ENCODE data around the gene UPK2.
"Not testable (repeated sequence)": the region's sequence is repeated elsewhere in the genome, so short reads cannot be mapped to it uniquely, and the experiment has no call there.

UPK2 gene

DNA sequence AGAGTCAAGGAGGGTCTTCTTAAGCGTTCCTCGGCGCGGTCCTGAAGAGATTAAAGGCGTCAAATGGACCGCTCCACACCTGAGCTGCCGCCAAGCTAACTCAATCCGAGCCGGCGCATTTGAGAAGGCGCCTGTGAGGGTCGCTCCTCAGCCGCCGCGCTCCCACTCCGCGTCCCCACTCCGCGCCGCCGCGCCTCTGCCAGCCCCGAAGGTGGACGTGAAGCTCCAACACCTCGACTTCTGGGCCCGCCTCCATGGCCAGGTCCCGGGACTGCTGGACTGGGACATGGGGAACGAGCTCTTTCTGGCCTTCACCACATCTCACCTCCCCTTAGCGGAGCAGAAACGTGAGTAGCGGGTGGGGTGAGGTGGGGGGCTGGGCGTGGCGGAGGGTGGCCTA, 15.5 kb downstream of the UPK2 start, which contains the start of gene FOXR1:
TSS of gene FOXR1 (plus strand) at position 116 of the 400 bp plus-strand sequence. CDS start at position 287, 171 bp downstream.
- Histone ChIP-seq H3K9me3 (ENCODE audit: control insufficient read depth, low read length) (no peaks in the 10 kb centered on the region), H3K36me3 (ENCODE audit: control insufficient read depth, insufficient read depth, low read length) (no peaks in the 10 kb centered on the region), H3K4me3 (ENCODE audit: insufficient read depth, low read depth, low read length) (no peak within 1 kb of the TSS), H3K4me1 (ENCODE audit: control insufficient read depth, insufficient read depth, low read length) (no peaks in the 10 kb centered on the region), H3K27me3 (ENCODE audit: control insufficient read depth, insufficient read depth, low read length, poor library complexity, severe bottlenecking) (no peaks in the 10 kb centered on the region), H3K27ac (ENCODE audit: insufficient read depth, low read depth, low read length, poor library complexity, severe bottlenecking) (no peak within 1 kb of the TSS)
- 93 to 96% methylated on average over 33 of the region's 33 CpGs for WGBS, 2 experiments

DNA sequence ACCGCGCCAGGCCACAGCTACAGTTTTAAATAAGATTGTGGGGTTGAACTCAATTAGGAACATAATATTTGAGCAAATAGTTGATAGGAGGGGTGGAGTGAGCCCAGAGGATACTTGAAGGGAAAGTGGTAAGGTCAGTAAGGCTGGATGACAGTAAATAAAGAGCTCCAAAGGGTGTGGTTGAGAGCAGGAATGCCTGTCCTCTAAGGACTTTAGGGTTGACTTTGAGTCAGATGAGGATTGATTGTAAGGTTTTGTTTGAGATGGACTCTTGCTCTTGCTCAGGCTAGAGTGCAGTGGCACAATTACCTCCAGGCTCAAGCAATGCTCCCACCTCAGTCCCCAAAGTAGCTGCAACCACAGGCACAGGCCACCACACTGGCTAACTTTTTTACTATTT, 17.9 kb downstream of the UPK2 start:
- Histone ChIP-seq H3K4me1 (ENCODE audit: control insufficient read depth, insufficient read depth, low read length) (peaks cover 4% of the 10 kb centered on the region), H3K4me3 (ENCODE audit: insufficient read depth, low read depth, low read length) (no peak overlapping the region), H3K36me3 (ENCODE audit: control insufficient read depth, insufficient read depth, low read length) (no peaks in the 10 kb centered on the region), H3K9me3 (ENCODE audit: control insufficient read depth, low read length) (no peaks in the 10 kb centered on the region), H3K27ac (ENCODE audit: insufficient read depth, low read depth, low read length, poor library complexity, severe bottlenecking) (no peak overlapping the region), H3K27me3 (ENCODE audit: control insufficient read depth, insufficient read depth, low read length, poor library complexity, severe bottlenecking) (no peaks in the 10 kb centered on the region)
- WGBS, 2 experiments, result 87 to 96% methylated on average over 2 of the region's 2 CpGs

DNA sequence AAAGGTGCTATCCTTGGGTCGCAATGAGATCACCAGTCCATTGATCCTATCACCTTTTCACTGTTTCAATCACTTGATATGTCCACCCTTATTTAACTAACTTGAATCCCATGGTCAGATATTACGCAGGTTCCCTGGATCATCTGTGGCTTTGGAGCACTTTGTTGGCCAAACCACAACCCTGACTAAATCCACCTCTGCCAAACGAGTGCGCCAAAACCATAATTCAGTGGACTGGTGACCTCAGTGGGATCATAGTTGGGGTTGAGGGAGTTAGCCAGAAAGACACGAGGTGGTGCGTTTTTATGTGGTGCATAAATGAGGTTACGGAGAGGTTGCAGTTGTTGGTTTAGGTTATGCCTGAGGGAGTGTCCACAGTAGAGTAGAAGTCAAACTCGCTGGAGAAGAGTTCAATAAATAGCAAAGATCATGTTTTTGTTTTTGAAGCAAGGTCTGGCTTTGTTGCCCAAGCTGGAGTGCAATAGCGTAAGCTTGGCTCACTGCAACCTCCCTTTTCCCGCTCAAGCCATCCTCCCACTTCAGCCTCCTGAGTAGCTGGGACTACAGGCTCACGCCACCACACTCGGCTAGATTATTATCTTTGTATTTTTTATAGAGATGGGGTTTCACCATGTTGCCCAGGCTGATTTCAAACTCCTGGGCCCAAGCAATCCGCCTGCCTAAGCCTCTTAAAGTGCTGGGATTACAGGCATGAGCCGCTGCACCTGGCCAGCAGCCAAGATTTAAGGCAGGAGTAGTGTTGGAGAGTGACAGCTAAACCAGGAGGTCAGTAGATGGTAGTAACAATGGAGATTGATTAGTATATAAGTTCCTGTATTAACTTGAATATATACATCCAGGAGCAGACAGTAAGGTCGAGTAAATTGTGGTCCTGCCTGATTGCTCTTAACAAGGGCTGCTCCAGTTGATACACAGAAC, 19.9 kb downstream of the UPK2 start:
- 93% methylated on average over 15 of the region's 15 CpGs for WGBS, 2 experiments
- Histone ChIP-seq H3K4me1 (ENCODE audit: control insufficient read depth, insufficient read depth, low read length) (peaks cover 13% of the 10 kb centered on the region), H3K27ac (ENCODE audit: insufficient read depth, low read depth, low read length, poor library complexity, severe bottlenecking) (no peak overlapping the region), H3K9me3 (ENCODE audit: control insufficient read depth, low read length) (no peaks in the 10 kb centered on the region), H3K36me3 (ENCODE audit: control insufficient read depth, insufficient read depth, low read length) (no peaks in the 10 kb centered on the region), H3K4me3 (ENCODE audit: insufficient read depth, low read depth, low read length) (no peak overlapping the region), H3K27me3 (ENCODE audit: control insufficient read depth, insufficient read depth, low read length, poor library complexity, severe bottlenecking) (no peaks in the 10 kb centered on the region)

DNA sequence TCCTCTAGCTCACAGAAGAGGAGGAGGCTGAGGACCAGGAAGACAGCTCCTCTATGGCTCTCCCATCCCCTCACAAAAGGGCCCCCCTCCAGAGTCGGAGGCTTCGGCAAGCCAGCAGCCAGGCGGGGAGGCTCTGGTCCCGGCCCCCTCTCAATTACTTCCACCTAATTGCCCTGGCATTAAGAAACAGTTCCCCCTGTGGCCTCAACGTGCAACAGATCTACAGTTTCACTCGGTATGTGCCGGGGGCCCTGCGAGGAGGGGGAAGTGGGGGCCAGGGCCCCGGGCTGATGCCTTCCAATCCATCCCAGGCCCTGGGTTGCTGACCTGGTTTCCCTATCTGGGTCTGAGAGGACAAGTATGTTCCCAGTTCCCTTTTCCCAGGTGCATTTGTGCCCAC, 23.3 kb downstream of the UPK2 start:
- 22 to 29% methylated on average over 9 of the region's 9 CpGs for WGBS, 2 experiments
- H3K27ac ChIP-seq (ENCODE audit: insufficient read depth, low read depth, low read length, poor library complexity, severe bottlenecking), result no peak overlapping the region
- no peaks in the 10 kb centered on the region for H3K27me3 ChIP-seq (ENCODE audit: control insufficient read depth, insufficient read depth, low read length, poor library complexity, severe bottlenecking)
- no peaks in the 10 kb centered on the region for H3K36me3 ChIP-seq (ENCODE audit: control insufficient read depth, insufficient read depth, low read length)
- peak overlapping the region; percentile 4 for H3K4me3 ChIP-seq (ENCODE audit: insufficient read depth, low read depth, low read length)
- H3K9me3 ChIP-seq (ENCODE audit: control insufficient read depth, low read length), result no peaks in the 10 kb centered on the region
- H3K4me1 ChIP-seq (ENCODE audit: control insufficient read depth, insufficient read depth, low read length), result peaks cover 13% of the 10 kb centered on the region

DNA sequence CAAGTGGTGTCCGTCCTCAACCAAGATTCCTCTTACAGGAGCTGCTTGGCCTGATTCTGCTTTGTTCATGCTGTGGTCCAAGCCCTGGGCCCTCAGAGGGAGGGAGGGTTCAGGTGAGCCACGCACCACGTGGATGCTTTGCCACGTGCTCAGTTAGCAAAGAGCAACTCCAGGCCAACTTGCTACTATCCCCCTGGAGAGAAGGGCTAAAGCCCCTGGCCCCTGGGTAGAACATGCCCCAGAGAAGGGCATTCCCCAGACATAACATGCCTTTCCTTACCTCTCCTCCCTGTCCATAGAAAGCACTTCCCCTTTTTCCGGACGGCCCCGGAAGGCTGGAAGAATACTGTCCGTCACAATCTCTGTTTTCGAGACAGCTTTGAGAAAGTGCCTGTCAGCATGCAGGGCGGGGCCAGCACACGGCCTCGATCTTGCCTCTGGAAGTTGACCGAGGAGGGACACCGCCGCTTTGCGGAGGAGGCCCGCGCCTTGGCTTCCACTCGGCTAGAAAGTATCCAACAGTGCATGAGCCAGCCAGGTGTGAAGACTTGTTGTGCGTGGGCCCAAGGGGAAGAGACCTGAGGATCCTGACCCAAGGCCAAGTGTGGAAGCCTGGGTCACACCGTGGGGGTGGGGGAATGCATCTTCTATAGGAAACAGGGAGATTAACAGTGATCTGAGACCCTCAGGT, 24.2 kb downstream of the UPK2 start:
- Histone ChIP-seq H3K9me3 (ENCODE audit: control insufficient read depth, low read length) (no peaks in the 10 kb centered on the region), H3K4me1 (ENCODE audit: control insufficient read depth, insufficient read depth, low read length) (peaks cover 13% of the 10 kb centered on the region), H3K4me3 (ENCODE audit: insufficient read depth, low read depth, low read length) (no peak overlapping the region), H3K27ac (ENCODE audit: insufficient read depth, low read depth, low read length, poor library complexity, severe bottlenecking) (no peak overlapping the region), H3K27me3 (ENCODE audit: control insufficient read depth, insufficient read depth, low read length, poor library complexity, severe bottlenecking) (no peaks in the 10 kb centered on the region), H3K36me3 (ENCODE audit: control insufficient read depth, insufficient read depth, low read length) (no peaks in the 10 kb centered on the region)
- WGBS, 2 experiments, result 68 to 70% methylated on average over 21 of the region's 21 CpGs

DNA sequence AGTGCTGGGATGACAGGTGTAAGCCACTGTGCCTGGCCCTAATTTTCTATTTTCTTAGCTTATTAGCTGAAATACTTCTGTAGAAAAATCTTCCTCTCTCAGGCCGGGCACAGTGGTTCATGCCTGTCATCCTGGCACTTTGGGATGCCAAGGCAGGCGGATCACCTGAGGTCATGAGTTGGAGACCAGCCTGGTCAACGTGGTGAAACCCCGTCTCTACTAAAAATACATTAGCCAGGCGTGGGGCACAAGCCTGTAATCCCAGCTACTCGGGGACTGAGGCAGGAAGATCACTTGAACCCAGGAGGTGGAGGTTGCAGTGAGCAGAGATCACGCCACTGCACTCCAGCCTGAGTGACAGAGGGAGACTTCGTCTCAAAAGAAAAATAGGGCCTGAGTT, 28.2 kb downstream of the UPK2 start:
- H3K4me1 ChIP-seq (ENCODE audit: control insufficient read depth, insufficient read depth, low read length); H3K27me3 ChIP-seq (ENCODE audit: control insufficient read depth, insufficient read depth, low read length, poor library complexity, severe bottlenecking); H3K36me3 ChIP-seq (ENCODE audit: control insufficient read depth, insufficient read depth, low read length); H3K27ac ChIP-seq (ENCODE audit: insufficient read depth, low read depth, low read length, poor library complexity, severe bottlenecking); H3K9me3 ChIP-seq (ENCODE audit: control insufficient read depth, low read length); H3K4me3 ChIP-seq (ENCODE audit: insufficient read depth, low read depth, low read length): not testable (repeated sequence)
- 88% methylated on average over 8 of the region's 8 CpGs for WGBS, 2 experiments

DNA sequence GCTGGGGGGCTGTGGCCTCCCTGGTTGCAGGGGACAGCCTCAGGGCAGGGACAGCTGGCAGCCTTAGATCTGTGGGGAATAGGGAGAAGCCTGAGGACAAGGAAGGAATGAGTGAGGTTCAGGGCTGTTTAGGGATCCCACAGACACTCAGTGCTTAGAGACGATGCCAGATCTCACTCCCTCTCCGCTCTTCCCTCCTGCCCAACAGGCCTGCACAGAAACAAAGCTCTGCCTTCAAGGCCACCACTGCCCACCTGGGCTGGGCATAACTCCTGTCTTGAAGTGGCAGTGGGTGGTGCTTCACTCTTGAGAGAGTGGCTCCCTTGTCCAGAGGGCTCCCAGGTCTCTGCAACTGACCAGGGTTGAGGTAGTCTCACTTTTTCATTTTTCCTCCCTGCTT, 28.7 kb downstream of the UPK2 start:
- 89 to 91% methylated on average over 2 of the region's 2 CpGs for WGBS, 2 experiments
- Histone ChIP-seq H3K27ac (ENCODE audit: insufficient read depth, low read depth, low read length, poor library complexity, severe bottlenecking) (no peak overlapping the region), H3K9me3 (ENCODE audit: control insufficient read depth, low read length) (no peaks in the 10 kb centered on the region), H3K27me3 (ENCODE audit: control insufficient read depth, insufficient read depth, low read length, poor library complexity, severe bottlenecking) (no peaks in the 10 kb centered on the region), H3K36me3 (ENCODE audit: control insufficient read depth, insufficient read depth, low read length) (no peaks in the 10 kb centered on the region), H3K4me3 (ENCODE audit: insufficient read depth, low read depth, low read length) (no peak overlapping the region), H3K4me1 (ENCODE audit: control insufficient read depth, insufficient read depth, low read length) (peaks cover under 1% of the 10 kb centered on the region)

DNA sequence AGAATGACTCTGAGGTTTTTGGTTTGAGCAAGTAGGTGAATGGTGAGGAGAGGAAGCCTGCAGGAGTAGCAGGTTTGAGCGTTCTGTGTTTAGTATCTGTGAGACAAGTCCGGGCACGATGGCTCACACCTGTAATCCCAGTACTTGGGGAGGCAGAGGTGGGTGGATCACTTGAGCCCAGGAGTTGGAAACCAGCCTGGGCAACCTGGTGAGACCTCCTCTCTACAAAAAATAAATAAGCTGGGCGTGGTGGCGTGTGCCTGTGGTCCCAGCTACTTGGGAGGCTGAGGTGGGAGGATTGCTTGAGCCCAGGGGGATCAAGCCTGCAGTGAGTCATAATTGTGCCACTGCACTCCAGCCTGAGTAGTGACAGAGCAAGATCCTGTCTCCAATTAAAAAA, 32.2 kb downstream of the UPK2 start:
- H3K27ac ChIP-seq (ENCODE audit: insufficient read depth, low read depth, low read length, poor library complexity, severe bottlenecking), result no peak overlapping the region
- no peaks in the 10 kb centered on the region for H3K9me3 ChIP-seq (ENCODE audit: control insufficient read depth, low read length)
- H3K36me3 ChIP-seq (ENCODE audit: control insufficient read depth, insufficient read depth, low read length), result no peaks in the 10 kb centered on the region
- H3K27me3 ChIP-seq (ENCODE audit: control insufficient read depth, insufficient read depth, low read length, poor library complexity, severe bottlenecking), result no peaks in the 10 kb centered on the region
- 91 to 96% methylated on average over 5 of the region's 5 CpGs for WGBS, 2 experiments
- no peak overlapping the region for H3K4me3 ChIP-seq (ENCODE audit: insufficient read depth, low read depth, low read length)
- no peaks in the 10 kb centered on the region for H3K4me1 ChIP-seq (ENCODE audit: control insufficient read depth, insufficient read depth, low read length)

DNA sequence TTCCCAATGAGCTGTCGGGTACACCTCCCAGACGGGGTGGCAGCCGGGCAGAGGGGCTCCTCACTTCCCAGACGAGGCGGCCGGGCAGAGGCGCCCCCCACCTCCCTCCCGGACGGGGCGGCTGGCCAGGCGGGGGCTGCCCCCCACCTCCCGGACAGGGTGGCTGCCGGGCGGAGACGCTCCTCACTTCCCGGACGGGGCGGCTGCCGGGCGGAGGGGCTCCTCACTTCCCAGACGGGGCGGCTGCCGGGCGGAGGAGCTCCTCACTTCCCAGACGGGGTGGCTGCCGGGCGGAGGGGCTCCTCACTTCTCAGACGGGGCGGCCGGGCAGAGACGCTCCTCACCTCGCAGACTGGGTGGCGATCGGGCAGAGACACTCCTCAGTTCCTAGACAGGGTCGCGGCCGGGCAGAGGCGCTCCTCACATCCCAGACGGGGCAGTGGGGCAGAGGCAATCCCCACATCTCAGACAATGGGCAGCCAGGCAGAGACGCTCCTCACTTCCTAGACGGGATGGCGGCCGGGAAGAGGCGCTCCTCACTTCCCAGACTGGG, 35.5 kb downstream of the UPK2 start:
- not testable (repeated sequence) for H3K4me1 ChIP-seq (ENCODE audit: control insufficient read depth, insufficient read depth, low read length); H3K4me3 ChIP-seq (ENCODE audit: insufficient read depth, low read depth, low read length); H3K36me3 ChIP-seq (ENCODE audit: control insufficient read depth, insufficient read depth, low read length); H3K9me3 ChIP-seq (ENCODE audit: control insufficient read depth, low read length); H3K27me3 ChIP-seq (ENCODE audit: control insufficient read depth, insufficient read depth, low read length, poor library complexity, severe bottlenecking); H3K27ac ChIP-seq (ENCODE audit: insufficient read depth, low read depth, low read length, poor library complexity, severe bottlenecking)
- WGBS, 2 experiments, result 94 to 95% methylated on average over 42 to 44 of the region's 44 CpGs

DNA sequence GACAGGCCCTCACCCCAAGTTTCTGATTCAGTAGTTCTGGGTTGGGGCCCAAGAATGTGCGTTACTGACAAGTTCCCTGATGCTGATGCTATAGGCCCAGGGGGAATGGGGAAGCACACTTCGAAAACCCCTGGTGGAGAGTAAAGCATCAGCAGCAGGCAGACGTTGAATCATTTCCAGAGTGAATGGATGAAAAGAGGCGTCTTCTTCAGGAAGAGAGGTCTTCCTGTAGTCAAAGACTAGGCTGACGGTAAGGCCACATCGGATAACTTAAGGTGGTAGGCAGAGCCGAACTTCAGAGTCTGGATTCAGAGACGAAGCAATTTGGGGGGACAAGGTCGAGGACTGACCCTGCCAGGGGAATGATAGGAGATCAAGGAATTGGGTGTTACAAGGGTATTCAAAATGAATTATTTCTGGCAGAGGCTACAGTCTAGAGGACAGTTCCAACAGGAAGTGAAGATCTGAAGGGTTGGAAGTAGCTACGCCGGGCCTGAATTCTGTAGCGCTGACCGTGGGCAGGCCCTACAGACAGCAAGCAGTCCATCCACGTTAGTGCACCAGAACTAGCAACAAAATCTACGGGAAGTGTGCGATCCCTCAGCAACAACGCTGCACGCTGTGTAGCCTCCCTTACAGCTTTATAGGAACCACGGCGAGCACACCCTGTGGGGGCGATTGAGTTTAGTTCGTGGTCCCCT, 41.0 kb downstream of the UPK2 start:
- 29 to 30% methylated on average over 22 of the region's 22 CpGs for WGBS, 2 experiments
- Histone ChIP-seq H3K4me1 (ENCODE audit: control insufficient read depth, insufficient read depth, low read length) (peaks cover 7% of the 10 kb centered on the region), H3K27me3 (ENCODE audit: control insufficient read depth, insufficient read depth, low read length, poor library complexity, severe bottlenecking) (no peaks in the 10 kb centered on the region), H3K4me3 (ENCODE audit: insufficient read depth, low read depth, low read length) (peak overlapping the region; percentile 99), H3K27ac (ENCODE audit: insufficient read depth, low read depth, low read length, poor library complexity, severe bottlenecking) (no peak overlapping the region), H3K36me3 (ENCODE audit: control insufficient read depth, insufficient read depth, low read length) (peaks cover 8% of the 10 kb centered on the region), H3K9me3 (ENCODE audit: control insufficient read depth, low read length) (no peaks in the 10 kb centered on the region)
